ENCODE results near the gene DECR2. TPM values are rescaled to one million over a fixed set of nuclear protein-coding genes. Genes with fewer than 3 reads are reported as not detected.

The DECR2 gene
- total and polyA plus RNA-seq, 2 of the 13 experiments (the other 11 are each of a cell fraction or from before 2014, with no cell fraction given): 36.3 to 44.6 TPM

DNA sequence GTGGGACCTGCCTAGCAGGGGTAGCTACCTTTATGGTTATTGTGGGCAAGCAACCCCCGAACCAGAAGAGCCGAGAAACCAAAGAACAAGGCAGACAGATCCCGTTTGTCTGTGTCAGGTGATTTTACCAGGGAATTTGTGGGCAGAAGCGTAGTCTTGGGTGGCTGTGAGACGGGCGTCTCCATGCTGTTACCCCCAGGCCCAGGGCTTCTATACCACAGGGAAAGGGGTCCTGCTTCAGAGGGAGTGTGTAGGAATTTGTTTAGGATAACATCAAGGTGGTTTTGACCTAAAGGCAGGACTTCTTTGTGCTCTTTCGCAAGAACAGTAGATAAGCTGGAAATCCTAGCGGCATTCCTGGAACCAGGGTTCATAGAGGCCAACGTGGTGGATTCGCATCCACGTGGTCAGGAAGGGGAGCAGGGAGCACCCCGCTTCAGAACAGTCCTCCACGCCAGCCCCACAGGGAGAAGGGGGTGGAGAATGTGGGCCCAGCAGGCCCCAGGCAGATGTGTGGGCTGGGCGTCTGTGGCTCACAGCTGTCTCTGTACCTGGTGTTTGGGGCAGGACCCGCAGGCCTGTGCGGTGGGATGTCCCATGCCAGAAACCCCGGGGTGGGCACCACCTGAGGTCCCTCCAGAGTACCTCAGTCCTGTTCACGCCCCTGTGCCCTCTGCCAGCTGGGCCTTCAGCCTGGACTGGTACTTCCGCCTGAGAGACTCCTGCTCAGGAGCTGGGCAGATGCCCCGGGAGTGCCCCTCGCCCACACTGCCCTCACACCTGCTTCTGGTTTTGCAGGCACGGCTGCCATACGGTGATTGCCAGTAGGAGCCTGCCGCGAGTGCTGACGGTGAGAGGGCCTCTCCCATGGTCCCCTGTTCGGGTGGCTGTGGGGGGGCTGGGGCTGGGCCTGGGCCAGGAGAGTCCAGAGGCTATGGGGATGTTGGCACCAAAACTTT lies 4.1 kb downstream of the DECR2 start (continued):
- TF ChIP-seq RFXANK (CRISPR knock-in tag; IDR thresholded peaks at IDR 0.05) (peak; percentile 53; the same call in 1 of the 2 replicates), ZKSCAN5 (CRISPR knock-in tag; IDR thresholded peaks at IDR 0.05) (no peak), RFX1 (IDR thresholded peaks at IDR 0.05) (no peak), ZNF557 (CRISPR knock-in tag; IDR thresholded peaks at IDR 0.05) (no peak), ZHX1 (CRISPR knock-in tag; IDR thresholded peaks at IDR 0.05; ENCODE audit: low read depth) (peak; percentile 63; the same call in 1 of the 2 replicates), WIZ (CRISPR knock-in tag; IDR thresholded peaks at IDR 0.05) (no peak), ZEB1 (IDR thresholded peaks at IDR 0.05; ENCODE audit: insufficient replicate concordance, low read depth) (no peak), ZNF512B (CRISPR knock-in tag; IDR thresholded peaks at IDR 0.05; ENCODE audit: borderline replicate concordance) (no peak), ZNF263 (CRISPR knock-in tag; IDR thresholded peaks at IDR 0.05) (peak; percentile 100), ZNF773 (CRISPR knock-in tag; IDR thresholded peaks at IDR 0.05; ENCODE audit: borderline replicate concordance) (no peak), ZNF235 (CRISPR knock-in tag; IDR thresholded peaks at IDR 0.05; ENCODE audit: borderline replicate concordance) (no peak), EP300 (IDR thresholded peaks at IDR 0.05; ENCODE audit: low read depth in 2 of 2, low read length in 2 of 2) (peak in 1 of 2 experiments; percentile 90; a peak in 2 of 4 replicates), EP300 (CRISPR knock-in tag; IDR thresholded peaks at IDR 0.05; ENCODE audit: borderline replicate concordance) (peak; percentile 96), ZMYM3 (CRISPR knock-in tag; IDR thresholded peaks at IDR 0.05) (peak; percentile 44; the same call in 1 of the 2 replicates), ZNF597 (CRISPR knock-in tag; IDR thresholded peaks at IDR 0.05) (no peak), ZNF101 (CRISPR knock-in tag; IDR thresholded peaks at IDR 0.05; ENCODE audit: borderline replicate concordance, low read depth) (0 out of 2 replicates have a peak, but pooled peaks have one; percentile 51), ZNF605 (CRISPR knock-in tag; IDR thresholded peaks at IDR 0.05) (peak; percentile 56; the same call in 1 of the 2 replicates), ZNF570 (CRISPR knock-in tag; IDR thresholded peaks at IDR 0.05; ENCODE audit: borderline replicate concordance) (no peak), KLF6 (CRISPR knock-in tag; IDR thresholded peaks at IDR 0.05) (peak; percentile 99), NCOA2 (CRISPR knock-in tag; IDR thresholded peaks at IDR 0.05) (peak; percentile 99), RBAK (CRISPR knock-in tag; IDR thresholded peaks at IDR 0.05) (no peak)
- TF ChIP-seq, protein P1, sequence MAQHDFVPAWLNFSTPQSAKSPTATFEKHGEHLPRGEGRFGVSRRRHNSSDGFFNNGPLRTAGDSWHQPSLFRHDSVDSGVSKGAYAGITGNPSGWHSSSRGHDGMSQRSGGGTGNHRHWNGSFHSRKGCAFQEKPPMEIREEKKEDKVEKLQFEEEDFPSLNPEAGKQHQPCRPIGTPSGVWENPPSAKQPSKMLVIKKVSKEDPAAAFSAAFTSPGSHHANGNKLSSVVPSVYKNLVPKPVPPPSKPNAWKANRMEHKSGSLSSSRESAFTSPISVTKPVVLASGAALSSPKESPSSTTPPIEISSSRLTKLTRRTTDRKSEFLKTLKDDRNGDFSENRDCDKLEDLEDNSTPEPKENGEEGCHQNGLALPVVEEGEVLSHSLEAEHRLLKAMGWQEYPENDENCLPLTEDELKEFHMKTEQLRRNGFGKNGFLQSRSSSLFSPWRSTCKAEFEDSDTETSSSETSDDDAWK (CRISPR knock-in tag; IDR thresholded peaks at IDR 0.05): no peak

Data from HepG2 (cell line).